Measurements from ENCODE around the gene EMCN. TPM values are rescaled to one million over a fixed set of nuclear protein-coding genes. Genes with fewer than 3 reads are reported as not detected.

Gene EMCN
- total RNA-seq, 1 experiment from 2014 or later = 0.30 TPM

- Histone ChIP-seq H3K36me3 (no peaks in the 10 kb centered on the region), H3K9me3 (replicated peaks) (no peaks in the 10 kb centered on the region), H3K4me1 (no peaks in the 10 kb centered on the region), H3K27ac (no peak overlapping the region), H3K4me3 (no peak overlapping the region), H3K27me3 (no peaks in the 10 kb centered on the region)
- DNase-seq = no peak
Observed at GRCh38 chr4:100510551-100510950, 7.3 kb downstream of the EMCN start.

DNA sequence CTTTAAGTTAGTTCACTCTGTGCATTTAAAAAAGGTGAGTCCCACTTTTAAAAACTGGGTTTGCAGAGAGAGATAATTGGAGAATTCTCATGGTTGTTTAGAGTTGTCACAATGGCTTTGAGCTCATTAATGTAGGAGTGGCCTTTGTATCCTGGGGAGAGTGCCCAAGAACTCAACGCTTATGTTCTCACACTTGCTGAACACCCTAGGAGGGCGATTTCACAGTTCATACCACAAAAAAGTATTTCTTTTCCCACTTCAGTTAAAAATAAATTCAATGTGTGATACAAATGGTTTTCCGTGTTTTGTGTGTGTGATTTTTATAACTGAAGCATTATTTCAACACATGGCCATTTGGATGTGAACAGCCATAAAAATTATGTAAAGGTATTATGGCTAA is 8.4 kb downstream of the EMCN start:
- no peak overlapping the region for H3K4me3 ChIP-seq
- H3K9me3 ChIP-seq (replicated peaks) = no peaks in the 10 kb centered on the region
- H3K36me3 ChIP-seq = no peaks in the 10 kb centered on the region
- H3K4me1 ChIP-seq = no peaks in the 10 kb centered on the region
- H3K27me3 ChIP-seq = no peaks in the 10 kb centered on the region
- no peak overlapping the region for H3K27ac ChIP-seq
- no peak for DNase-seq

GRCh38 chr4:100508691-100509090 is 9.1 kb downstream of the EMCN start:
- no peak overlapping the region for H3K27ac ChIP-seq

GRCh38 chr4:100504086-100504874 is 13.5 kb downstream of the EMCN start:
- no peaks in the 10 kb centered on the region for H3K27me3 ChIP-seq
- H3K4me3 ChIP-seq = no peak overlapping the region
- no peak for DNase-seq
- no peak overlapping the region for H3K27ac ChIP-seq
- H3K36me3 ChIP-seq = no peaks in the 10 kb centered on the region
- H3K9me3 ChIP-seq (replicated peaks) = no peaks in the 10 kb centered on the region
- H3K4me1 ChIP-seq = no peaks in the 10 kb centered on the region

More at GRCh38 chr4:100508691-100509090, 9.1 kb downstream of the EMCN start:
- Histone ChIP-seq H3K4me3 (no peak overlapping the region), H3K9me3 (replicated peaks) (no peaks in the 10 kb centered on the region), H3K4me1 (no peaks in the 10 kb centered on the region), H3K27me3 (no peaks in the 10 kb centered on the region), H3K36me3 (no peaks in the 10 kb centered on the region)
- no peak for DNase-seq

GRCh38 chr4:100497791-100498190 is 20.0 kb downstream of the EMCN start:
- DNase-seq = no peak
- Histone ChIP-seq H3K36me3 (no peaks in the 10 kb centered on the region), H3K4me3 (no peak overlapping the region), H3K27me3 (no peaks in the 10 kb centered on the region), H3K9me3 (replicated peaks) (no peaks in the 10 kb centered on the region), H3K4me1 (no peaks in the 10 kb centered on the region; the same call in 1 of the 2 replicates), H3K27ac (no peak overlapping the region)

GRCh38 chr4:100495074-100495473 is 22.7 kb downstream of the EMCN start:
- Histone ChIP-seq H3K36me3 (no peaks in the 10 kb centered on the region), H3K4me1 (no peaks in the 10 kb centered on the region; the same call in 1 of the 2 replicates), H3K27ac (no peak overlapping the region), H3K9me3 (replicated peaks) (no peaks in the 10 kb centered on the region; the same call in 1 of the 2 replicates), H3K4me3 (no peak overlapping the region), H3K27me3 (no peaks in the 10 kb centered on the region)
- peak in 1 of 2 experiments; percentile 25 for DNase-seq

DNA sequence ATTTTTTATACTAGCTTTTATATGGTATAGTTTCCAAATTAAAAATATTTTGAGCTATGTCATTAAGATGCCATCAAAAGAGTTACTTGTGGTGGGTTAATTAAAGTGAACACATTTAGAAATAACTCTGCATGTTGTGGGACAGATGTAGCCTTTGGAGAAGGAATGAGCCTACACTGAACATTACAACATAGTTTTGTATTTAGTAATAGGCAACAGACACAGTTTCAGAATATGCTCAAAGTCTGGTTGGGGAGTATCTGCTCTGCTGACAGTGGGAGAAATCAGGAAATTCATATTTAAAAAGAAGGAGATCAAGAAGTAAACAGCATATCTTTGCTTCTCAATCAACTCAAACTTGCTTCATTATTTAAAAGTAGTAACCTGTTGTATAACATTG is 23.7 kb downstream of the EMCN start:
- Histone ChIP-seq H3K4me3 (no peak overlapping the region), H3K27me3 (no peaks in the 10 kb centered on the region), H3K27ac (no peak overlapping the region), H3K36me3 (no peaks in the 10 kb centered on the region), H3K9me3 (replicated peaks) (no peaks in the 10 kb centered on the region; the same call in 1 of the 2 replicates), H3K4me1 (no peaks in the 10 kb centered on the region; the same call in 1 of the 2 replicates)
- DNase-seq = no peak

DNA sequence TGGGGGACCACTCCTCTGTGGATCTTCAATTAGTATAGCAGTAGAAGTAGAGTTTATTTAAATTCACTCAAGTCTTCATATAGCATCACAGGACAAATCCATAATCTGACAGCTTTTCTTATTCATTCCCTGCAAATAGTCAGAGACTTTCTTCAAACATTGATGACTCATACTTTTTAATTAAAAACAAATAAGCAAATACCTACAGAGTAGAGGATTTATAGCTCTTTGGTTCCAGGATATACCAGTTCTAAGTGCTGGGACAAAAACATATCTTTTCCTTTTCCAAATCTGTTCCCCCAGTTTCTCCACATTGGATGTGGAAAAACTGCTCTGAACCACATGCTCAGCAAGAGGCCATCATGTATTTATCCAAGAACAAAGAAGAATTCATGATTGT is 24.1 kb downstream of the EMCN start:
- no peak overlapping the region for H3K4me3 ChIP-seq
- no peaks in the 10 kb centered on the region; the same call in 1 of the 2 replicates for H3K9me3 ChIP-seq (replicated peaks)
- no peaks in the 10 kb centered on the region; the same call in 1 of the 2 replicates for H3K4me1 ChIP-seq
- DNase-seq = no peak
- no peaks in the 10 kb centered on the region for H3K36me3 ChIP-seq
- no peaks in the 10 kb centered on the region for H3K27me3 ChIP-seq
- no peak overlapping the region for H3K27ac ChIP-seq

DNA sequence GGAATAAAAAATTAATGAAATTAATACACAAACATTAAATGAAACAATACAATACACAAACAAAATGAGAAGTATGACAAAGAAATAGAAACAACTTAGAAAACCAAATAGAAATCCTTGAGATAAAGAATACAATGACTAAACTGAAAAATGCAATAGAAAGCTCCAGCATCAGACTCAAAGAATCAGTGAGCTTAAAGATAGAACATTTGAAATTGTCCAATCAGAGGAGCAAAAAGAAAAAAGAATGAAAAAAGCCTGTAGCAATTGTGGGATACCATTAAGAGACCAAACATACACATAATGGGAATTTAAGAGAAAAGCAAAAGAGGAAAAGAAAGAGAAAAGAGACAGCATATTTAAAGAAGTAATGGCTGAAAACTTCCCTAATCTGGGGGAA is 25.7 kb downstream of the EMCN start:
- H3K27me3 ChIP-seq = no peaks in the 10 kb centered on the region
- no peaks in the 10 kb centered on the region; the same call in 1 of the 2 replicates for H3K9me3 ChIP-seq (replicated peaks)

GRCh38 chr4:100489305-100489704 is 28.5 kb downstream of the EMCN start:
- Histone ChIP-seq H3K4me1 (no peaks in the 10 kb centered on the region), H3K4me3 (no peak overlapping the region), H3K36me3 (no peaks in the 10 kb centered on the region), H3K27me3 (no peaks in the 10 kb centered on the region), H3K27ac (no peak overlapping the region), H3K9me3 (replicated peaks) (no peaks in the 10 kb centered on the region; the same call in 1 of the 2 replicates)
- DNase-seq = no peak

More for the DNA sequence above, 25.7 kb downstream of the EMCN start:
- no peaks in the 10 kb centered on the region; the same call in 1 of the 2 replicates for H3K4me1 ChIP-seq
- H3K27ac ChIP-seq = no peak overlapping the region
- no peak overlapping the region for H3K4me3 ChIP-seq
- H3K36me3 ChIP-seq = no peaks in the 10 kb centered on the region
- DNase-seq = no peak

- Histone ChIP-seq H3K4me3 (no peak overlapping the region), H3K36me3 (no peaks in the 10 kb centered on the region), H3K27me3 (no peaks in the 10 kb centered on the region), H3K9me3 (replicated peaks) (no peaks in the 10 kb centered on the region), H3K4me1 (no peaks in the 10 kb centered on the region), H3K27ac (no peak overlapping the region)
- no peak for DNase-seq
Observed at GRCh38 chr4:100486496-100486895, 31.3 kb downstream of the EMCN start.

GRCh38 chr4:100483796-100484195 is 34.0 kb downstream of the EMCN start:
- no peak overlapping the region for H3K27ac ChIP-seq
- 0 out of 2 replicates have a peak, but pooled peaks cover 2% of the 10 kb centered on the region for H3K9me3 ChIP-seq (replicated peaks)
- H3K27me3 ChIP-seq = no peaks in the 10 kb centered on the region
- H3K4me3 ChIP-seq = no peak overlapping the region
- no peaks in the 10 kb centered on the region for H3K4me1 ChIP-seq
- H3K36me3 ChIP-seq = no peaks in the 10 kb centered on the region
- DNase-seq = no peak

DNA sequence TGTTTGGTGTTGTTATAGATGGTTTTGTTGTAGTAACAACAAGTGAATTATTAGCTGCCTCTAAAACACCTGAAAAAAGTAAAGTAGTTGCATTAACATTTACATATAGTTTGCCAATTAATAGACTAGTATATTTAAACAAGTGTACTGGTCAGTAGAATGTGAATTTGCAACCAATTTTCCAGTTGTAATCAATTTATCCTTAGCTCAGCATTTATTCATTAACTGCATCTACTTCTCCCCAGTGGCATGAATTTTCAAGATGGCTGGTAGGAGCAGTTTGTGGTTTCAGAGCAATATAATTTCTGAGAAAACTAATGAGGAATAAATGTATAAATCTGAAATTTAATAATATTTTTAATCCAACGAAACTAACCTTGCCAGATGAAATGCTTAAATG is 37.9 kb downstream of the EMCN start:
- Histone ChIP-seq H3K36me3 (no peaks in the 10 kb centered on the region), H3K27me3 (no peaks in the 10 kb centered on the region), H3K4me3 (no peak overlapping the region), H3K27ac (no peak overlapping the region), H3K4me1 (no peaks in the 10 kb centered on the region), H3K9me3 (replicated peaks) (0 out of 2 replicates have a peak, but pooled peaks cover 2% of the 10 kb centered on the region)
- no peak for DNase-seq

GRCh38 chr4:100469555-100469954 is 48.3 kb downstream of the EMCN start:
- Histone ChIP-seq H3K4me3 (no peak overlapping the region), H3K27ac (no peak overlapping the region), H3K4me1 (no peaks in the 10 kb centered on the region), H3K36me3 (no peaks in the 10 kb centered on the region), H3K9me3 (replicated peaks) (no peaks in the 10 kb centered on the region), H3K27me3 (no peaks in the 10 kb centered on the region)
- DNase-seq = no peak

GRCh38 chr4:100466501-100466900 is 51.3 kb downstream of the EMCN start:
- Histone ChIP-seq H3K27me3 (no peaks in the 10 kb centered on the region), H3K4me3 (no peak overlapping the region), H3K27ac (no peak overlapping the region), H3K36me3 (no peaks in the 10 kb centered on the region), H3K4me1 (no peaks in the 10 kb centered on the region), H3K9me3 (replicated peaks) (no peaks in the 10 kb centered on the region)
- no peak for DNase-seq
